DND-41 (cell line): ENCODE data around the gene ATP10D.
"Not testable (repeated sequence)": the region's sequence is repeated elsewhere in the genome, so short reads cannot be mapped to it uniquely, and the experiment has no call there.

Experiments used
- CTCF ChIP-seq: IDR thresholded peaks from 2 replicates; pipeline ENCODE4 v1.5.1; 2012; ENCODE audit warnings: borderline replicate concordance, low read length, moderate library complexity, mild to moderate bottlenecking; ENCODE audit not compliant: poor library complexity, severe bottlenecking; ENCODE audit errors: extremely low read depth
- EZH2 ChIP-seq: IDR thresholded peaks from 3 replicates; pipeline ENCODE4 v1.6.1; 2012; ENCODE audit warnings: borderline replicate concordance, low read depth, mild to moderate bottlenecking, moderate library complexity, low read length, inconsistent platforms; ENCODE audit not compliant: severe bottlenecking

GRCh38 chr4:47542640-47543039 is 57.6 kb downstream of the ATP10D start:
- not testable (repeated sequence) for TF ChIP-seq EZH2, CTCF
